Stimulated activated CD4-positive, alpha-beta T cell treated with anti-CD3 and anti-CD28 coated beads, Interleukin-1b, Interleukin-23, amount 100 ng/mL, for 1 hour (primary cell): ENCODE data around the gene CRTC1.

Experiments used
- DNase-seq, 2 donors: peaks; one replicate each; pipeline ENCODE4 v3.0.0-alpha.2; 2020; ENCODE audit warnings: low read depth in 2 of 2

Gene CRTC1

DNA sequence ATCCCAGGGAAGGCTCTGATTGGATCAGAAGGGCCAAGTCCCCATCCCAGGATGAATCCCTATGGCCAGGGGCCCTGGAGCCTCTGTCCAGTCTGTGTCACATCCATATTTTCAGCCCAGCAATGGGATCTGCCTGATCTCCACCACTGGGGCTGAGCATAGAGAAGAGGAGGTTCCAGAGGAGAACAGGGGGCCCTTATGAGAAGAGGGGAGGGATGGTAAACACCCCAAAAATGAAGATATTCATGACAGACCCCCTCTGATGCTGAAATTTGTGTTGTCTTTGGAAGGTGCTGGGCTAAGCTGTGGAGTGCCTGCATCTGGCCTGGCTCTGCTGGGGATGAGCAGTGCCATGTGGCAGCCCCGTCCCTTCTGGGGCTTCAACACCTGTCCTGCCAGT is 32.2 kb upstream of the CRTC1 start:
- DNase-seq: no peak

DNA sequence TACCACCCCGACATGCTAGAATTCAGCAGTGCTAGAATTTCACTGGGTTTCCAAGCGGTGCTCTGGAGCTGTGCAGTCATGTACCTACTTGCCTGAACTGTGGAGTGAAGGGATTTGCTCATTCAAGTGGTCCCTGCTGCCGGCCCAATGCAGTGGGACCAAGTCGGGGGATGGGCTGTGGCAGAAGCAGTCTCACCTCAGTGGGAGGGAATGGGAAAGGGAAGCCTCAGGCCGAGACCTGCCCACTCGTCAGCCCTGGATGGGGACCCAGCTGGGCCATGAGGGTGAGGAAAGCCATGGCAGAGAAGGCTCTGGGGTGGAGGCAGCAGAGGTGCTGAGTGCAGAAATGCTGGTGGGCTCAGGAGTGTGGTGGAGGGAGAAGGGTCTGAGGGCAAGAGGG is 31.7 kb upstream of the CRTC1 start:
- DNase-seq: no peak

DNA sequence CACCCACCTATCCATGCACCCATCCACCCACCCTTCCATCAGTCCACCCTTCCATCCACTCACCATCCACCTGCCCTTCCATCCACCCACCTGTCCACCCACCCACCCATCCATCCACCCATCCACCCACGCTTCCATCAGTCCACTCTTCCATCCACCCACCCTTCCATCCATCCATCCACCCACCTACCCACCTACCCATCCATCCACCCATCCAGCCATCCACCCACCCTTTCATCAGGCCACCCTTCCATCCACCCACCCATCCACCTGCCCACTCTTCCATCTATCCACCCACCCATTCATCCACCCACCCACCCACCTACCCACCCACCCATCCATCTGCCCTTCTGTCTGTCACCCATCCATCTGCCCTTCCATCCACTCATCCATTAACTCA is 29.6 kb upstream of the CRTC1 start:
- no peak for DNase-seq

DNA sequence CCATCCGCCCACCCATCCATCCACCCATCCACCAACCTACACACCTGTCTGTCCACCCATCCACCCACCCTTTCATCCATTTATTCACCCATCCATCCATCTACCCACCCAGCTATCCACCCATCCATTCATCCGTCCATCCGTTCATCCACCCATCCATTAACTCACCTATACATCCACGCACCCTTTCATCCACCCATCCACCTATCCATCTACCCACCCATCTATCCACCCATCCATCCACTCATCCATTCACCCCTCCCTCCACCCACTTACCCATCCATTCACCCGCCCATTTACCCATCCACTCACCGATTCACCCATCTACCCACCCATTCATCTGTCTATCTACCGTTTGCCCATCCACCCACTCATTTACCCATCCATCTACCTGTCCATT is 29.0 kb upstream of the CRTC1 start:
- DNase-seq: no peak

GRCh38 chr19:18655173-18655844 is 28.2 kb upstream of the CRTC1 start:
- DNase-seq: no peak

- no peak for DNase-seq
Measured at GRCh38 chr19:18656337-18657086, 27.0 kb upstream of the CRTC1 start.

GRCh38 chr19:18657590-18658365 is 25.7 kb upstream of the CRTC1 start:
- no peak for DNase-seq

DNA sequence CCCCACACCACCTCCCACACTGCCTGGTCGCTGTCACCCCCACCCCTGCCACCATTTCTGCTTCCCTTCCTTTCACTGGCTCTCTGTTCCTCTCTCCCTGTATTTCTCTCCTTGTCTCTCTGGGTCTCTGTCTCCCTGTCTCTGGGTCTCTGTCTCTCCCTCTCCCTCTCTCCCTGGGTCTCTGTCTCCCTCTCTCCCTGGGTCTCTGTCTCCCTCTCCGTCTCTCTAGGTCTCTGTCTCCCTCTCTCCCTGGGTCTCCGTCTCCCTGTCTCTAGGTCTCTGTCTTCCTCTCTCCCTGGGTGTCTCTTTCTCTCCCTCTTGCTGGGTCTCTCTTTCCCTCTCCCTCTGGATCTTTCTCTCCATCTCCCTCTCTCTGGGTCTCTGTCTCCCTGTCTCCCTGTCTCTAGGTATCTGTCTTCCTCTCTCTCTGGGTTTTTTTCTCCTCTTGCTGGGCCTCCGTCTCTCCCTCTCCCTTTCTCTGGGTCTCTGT is 25.1 kb upstream of the CRTC1 start:
- DNase-seq: no peak

DNA sequence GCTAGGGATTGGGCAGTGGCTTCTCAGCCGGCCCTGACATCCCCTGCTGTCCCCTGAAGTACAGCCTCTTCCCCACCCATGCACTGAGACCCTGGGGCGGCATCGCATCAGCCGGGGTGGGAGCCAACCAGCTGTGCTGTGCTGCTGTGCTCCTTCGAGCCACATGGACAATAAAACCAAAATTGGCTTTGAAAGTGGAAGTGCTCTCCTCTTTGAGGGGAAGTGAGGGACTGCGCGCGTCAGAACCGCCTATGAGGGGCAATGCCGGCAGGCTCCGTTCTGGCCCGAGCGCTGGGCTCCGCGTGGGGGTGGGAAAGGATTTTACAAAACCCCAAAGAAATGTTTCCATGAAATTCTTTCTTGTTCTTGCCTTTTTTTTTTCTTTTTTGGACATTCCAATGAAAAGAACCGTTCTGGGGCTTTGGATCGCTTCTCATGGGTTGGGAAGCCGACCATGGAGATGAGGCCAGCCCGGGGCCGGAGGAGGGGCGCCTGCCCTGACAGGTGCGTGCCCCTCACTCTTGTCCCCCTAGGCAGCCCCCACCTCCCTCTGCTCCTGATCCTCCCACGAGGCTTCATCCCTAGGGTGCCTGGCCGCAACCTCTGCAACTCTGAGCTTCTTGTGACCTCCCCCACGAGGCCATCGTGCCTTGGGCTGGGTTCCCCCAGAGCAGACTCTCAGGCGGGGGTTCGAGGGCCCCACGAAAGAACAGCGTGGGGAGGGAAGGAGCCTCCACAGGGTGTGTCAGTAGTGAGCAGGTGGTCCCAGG is 24.0 kb upstream of the CRTC1 start:
- DNase-seq: no peak

DNA sequence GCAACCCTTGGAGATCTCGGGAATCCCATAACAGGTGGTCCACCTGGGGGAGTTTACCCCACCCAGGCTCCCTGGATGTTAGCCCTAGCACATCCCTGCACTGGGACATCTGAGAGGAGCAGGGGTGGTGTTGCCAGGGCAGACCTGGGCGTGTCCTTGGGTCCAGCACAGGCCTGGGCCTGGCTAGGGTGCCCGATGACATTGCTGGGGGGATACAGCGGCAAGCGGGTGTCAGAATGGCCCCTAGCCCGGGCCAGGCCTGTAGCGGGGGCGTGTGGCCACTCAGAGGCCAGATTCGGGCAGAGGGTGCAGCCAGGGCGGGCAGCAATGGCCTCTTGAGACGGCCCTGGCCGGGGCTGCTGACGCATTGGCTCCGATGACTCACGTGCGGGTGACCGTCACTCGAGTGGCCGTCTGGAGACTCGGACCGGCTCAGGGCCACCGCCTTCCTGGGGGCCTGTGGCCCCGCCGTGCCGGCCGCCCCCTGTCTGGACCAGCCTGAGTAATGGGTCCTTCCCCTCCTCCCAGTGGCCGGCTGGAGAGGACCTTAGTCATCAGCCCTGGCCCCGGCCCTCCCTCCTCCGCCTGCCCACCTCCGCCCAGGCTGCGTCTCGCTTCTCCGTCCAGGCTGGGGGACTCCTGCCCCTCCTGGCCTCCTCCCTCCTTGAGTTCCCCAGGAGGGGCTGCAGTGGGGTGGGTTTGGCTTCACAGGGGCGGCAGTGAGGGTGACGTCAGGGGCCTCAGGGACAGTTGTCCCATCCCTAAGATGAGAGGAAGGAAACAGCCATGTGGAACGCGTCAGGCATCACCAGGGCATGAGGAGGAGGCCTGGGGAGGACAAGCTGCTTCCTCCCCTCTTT is 23.2 kb upstream of the CRTC1 start:
- DNase-seq: no peak

DNA sequence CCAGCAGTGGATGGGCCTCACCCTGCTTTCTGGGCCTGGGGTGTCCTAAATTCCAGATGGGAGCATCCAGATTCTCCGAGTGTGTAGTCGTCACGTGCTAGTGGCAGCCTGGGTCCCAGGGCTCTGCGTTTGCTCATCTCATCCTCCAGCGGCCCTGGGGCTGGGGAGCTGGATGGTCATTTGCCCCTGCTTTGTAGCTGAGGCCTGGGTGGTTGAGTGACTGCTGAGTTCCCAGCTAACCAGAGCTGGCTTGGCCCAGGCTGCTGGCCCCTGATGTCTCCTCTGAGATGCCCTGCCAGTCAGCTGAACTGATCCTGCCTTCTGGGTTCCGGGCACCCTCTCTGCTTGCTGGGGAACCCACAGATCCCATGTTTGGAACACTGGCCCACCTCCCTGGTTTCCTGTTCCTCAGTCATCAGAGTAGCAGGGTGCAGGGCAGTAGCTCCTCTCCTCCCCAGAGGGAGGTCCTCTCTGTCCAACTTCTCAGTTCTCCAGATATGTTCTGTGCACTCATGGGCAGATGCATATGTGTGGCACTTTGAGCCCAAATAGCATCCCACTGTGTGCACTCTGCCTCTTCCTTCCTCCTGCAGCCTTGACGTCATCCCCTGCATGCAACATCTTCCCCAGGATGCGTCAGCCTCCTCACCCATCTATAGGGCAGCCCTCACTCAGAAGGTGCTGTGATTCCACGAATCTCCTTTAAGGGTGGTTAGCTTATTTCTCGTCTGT is 22.4 kb upstream of the CRTC1 start:
- no peak for DNase-seq

- no peak for DNase-seq
Measured at GRCh38 chr19:18662972-18663732, 20.3 kb upstream of the CRTC1 start.

DNA sequence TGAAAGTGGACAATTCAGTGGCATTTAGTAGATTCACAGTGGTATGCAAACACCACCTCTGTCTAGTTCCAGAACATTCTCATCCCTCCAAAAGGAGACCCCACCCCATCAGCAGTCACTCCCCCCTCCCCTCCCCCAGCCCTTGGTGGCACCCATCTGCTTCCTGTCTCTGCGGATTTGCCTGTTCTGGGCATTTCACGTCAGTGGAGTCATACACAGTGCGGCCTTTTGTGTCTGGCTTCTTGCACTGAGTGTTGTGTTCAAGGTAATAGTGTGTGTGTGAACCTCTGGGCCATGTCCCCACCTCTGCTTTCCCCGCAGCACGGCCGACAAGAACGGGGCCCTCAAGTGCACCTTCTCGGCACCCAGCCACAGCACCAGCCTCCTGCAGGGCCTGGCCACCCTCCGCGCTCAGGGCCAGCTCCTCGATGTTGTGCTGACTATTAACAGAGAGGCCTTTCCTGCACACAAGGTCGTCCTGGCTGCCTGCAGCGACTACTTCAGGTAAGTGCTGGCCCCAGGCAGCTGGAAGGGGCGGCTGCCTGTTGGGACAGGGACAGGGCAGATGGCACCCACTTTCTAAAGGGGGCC is 19.4 kb upstream of the CRTC1 start:
- no peak for DNase-seq

- no peak for DNase-seq
Measured at GRCh38 chr19:18665771-18666202, 17.7 kb upstream of the CRTC1 start.

GRCh38 chr19:18666317-18666716 is 17.2 kb upstream of the CRTC1 start:
- DNase-seq: no peak

- DNase-seq: no peak
Measured at GRCh38 chr19:18666784-18667183, 16.7 kb upstream of the CRTC1 start.

- no peak for DNase-seq
Measured at GRCh38 chr19:18667531-18668251, 15.8 kb upstream of the CRTC1 start.

DNA sequence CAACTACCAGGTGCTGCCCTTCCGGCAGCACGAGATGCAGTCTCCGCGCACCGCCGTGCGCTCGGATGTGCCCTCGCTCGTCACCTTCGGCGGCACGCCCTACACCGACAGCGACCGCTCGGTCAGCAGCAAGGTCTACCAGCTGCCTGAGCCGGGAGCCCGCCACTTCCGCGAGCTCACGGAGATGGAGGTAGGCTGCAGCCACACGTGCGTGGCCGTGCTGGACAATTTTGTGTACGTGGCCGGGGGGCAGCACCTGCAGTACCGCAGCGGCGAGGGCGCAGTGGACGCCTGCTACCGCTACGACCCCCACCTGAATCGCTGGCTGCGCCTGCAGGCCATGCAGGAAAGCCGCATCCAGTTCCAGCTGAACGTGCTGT is 15.2 kb upstream of the CRTC1 start:
- no peak for DNase-seq
